Astrocyte (in vitro differentiated cells and primary cell): ENCODE data around the gene SULF2.

ENCODE experiments used
- CTCF ChIP-seq: IDR thresholded peaks from 2 replicates; pipeline ENCODE4 v1.5.1; 2011; ENCODE audit warnings: low read depth, mild to moderate bottlenecking, inconsistent platforms, low read length, moderate library complexity; ENCODE audit not compliant: insufficient read depth
- EZH2 ChIP-seq: IDR thresholded peaks from 2 replicates; pipeline ENCODE4 v1.6.1; 2012; ENCODE audit warnings: mild to moderate bottlenecking, low read length, inconsistent platforms; ENCODE audit not compliant: insufficient read depth

GRCh38 chr20:47791084-47791599 is 5.9 kb upstream of the SULF2 start:
- TF ChIP-seq CTCF (no peak), EZH2 (no peak)
